Neural progenitor cell (in vitro differentiated cells): ENCODE measurements around the gene GAREM2.

Experiments used
- EZH2 ChIP-seq: fragments of 200-600 bp; sonication (generic); IDR thresholded peaks from 2 replicates; pipeline ENCODE4 v1.6.1; 2017; ENCODE audit warnings: antibody characterized with exemption, mild to moderate bottlenecking, moderate library complexity
- TF ChIP-seq, protein P1 (sequence below): fragments of 200-600 bp; sonication (generic); IDR thresholded peaks from 2 replicates; pipeline ENCODE4 v1.5.1; 2017; ENCODE audit warnings: antibody characterized with exemption, mild to moderate bottlenecking

DNA sequence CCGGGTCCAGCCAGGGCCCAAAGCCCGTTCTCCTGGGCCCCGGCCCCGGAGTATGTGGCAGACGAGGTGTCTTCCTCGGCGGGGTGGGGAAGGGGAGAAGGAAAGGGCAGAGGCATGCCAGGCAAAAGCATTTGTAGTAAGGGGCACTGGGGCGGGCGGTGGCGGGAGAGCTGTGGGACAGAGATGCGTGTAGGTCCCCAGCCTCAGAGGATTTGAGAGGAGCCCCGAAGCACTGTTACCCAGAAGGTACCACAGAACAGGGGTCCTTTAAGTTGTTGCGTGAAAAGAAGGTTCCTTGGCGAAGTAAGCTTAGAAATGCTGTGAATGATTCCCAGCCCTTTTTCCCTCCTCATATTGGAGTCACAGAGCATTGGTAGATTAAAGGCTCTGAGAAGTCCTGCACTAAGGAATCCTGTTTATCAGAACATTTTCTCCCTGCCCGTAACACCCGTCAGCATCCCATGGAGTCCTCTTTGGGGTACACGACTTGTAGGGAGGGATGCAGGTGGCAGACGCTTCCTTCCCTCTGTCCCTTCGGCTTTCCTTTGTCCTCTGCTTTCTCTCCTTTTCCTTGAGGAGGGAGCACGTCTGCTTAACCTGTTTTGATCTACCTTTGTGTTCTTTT, 12.5 kb downstream of the GAREM2 start:
- TF ChIP-seq, protein P1, sequence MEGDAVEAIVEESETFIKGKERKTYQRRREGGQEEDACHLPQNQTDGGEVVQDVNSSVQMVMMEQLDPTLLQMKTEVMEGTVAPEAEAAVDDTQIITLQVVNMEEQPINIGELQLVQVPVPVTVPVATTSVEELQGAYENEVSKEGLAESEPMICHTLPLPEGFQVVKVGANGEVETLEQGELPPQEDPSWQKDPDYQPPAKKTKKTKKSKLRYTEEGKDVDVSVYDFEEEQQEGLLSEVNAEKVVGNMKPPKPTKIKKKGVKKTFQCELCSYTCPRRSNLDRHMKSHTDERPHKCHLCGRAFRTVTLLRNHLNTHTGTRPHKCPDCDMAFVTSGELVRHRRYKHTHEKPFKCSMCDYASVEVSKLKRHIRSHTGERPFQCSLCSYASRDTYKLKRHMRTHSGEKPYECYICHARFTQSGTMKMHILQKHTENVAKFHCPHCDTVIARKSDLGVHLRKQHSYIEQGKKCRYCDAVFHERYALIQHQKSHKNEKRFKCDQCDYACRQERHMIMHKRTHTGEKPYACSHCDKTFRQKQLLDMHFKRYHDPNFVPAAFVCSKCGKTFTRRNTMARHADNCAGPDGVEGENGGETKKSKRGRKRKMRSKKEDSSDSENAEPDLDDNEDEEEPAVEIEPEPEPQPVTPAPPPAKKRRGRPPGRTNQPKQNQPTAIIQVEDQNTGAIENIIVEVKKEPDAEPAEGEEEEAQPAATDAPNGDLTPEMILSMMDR, result no peak
- no peak for TF ChIP-seq EZH2
